Stimulated activated CD4-positive, alpha-beta T cell treated with anti-CD3 and anti-CD28 coated beads, Interleukin-2, amount 100 ng/mL, for 48 hours (primary cell): Measurements from ENCODE around the gene PSMD5.

Experiments
- DNase-seq, 2 donors: peaks; one replicate each; pipeline ENCODE4 v3.0.0-alpha.2; 2020

PSMD5 gene

GRCh38 chr9:120801441-120801840 lies 41.3 kb downstream of the PSMD5 start:
- no peak for DNase-seq

- peak; percentile 84 to 86 for DNase-seq
Measured at GRCh38 chr9:120792898-120793765, 49.6 kb downstream of the PSMD5 start, which contains the start of gene FBXW2. TSS of gene FBXW2 (minus strand) at chr9:120793416. CDS start at chr9:120788258, 5,158 bp downstream.

GRCh38 chr9:120791161-120791560 lies 51.6 kb downstream of the PSMD5 start:
- no peak for DNase-seq

GRCh38 chr9:120787933-120788332 lies 54.8 kb downstream of the PSMD5 start:
- DNase-seq = no peak

- DNase-seq = no peak
Measured at GRCh38 chr9:120783602-120784047, 59.1 kb downstream of the PSMD5 start.

GRCh38 chr9:120781236-120781635 lies 61.5 kb downstream of the PSMD5 start:
- no peak for DNase-seq

GRCh38 chr9:120780367-120780766 lies 62.4 kb downstream of the PSMD5 start:
- no peak for DNase-seq

- DNase-seq = no peak
Measured at GRCh38 chr9:120779227-120779626, 63.5 kb downstream of the PSMD5 start.

GRCh38 chr9:120778758-120779157 lies 64.0 kb downstream of the PSMD5 start:
- DNase-seq = no peak

- DNase-seq = no peak
Measured at GRCh38 chr9:120777229-120777628, 65.5 kb downstream of the PSMD5 start.

- no peak for DNase-seq
Measured at GRCh38 chr9:120776788-120777187, 65.9 kb downstream of the PSMD5 start.

- DNase-seq = no peak
Measured at GRCh38 chr9:120775859-120776258, 66.9 kb downstream of the PSMD5 start.

- DNase-seq = no peak
Measured at GRCh38 chr9:120774719-120775118, 68.0 kb downstream of the PSMD5 start.

GRCh38 chr9:120773256-120773655 lies 69.5 kb downstream of the PSMD5 start:
- no peak for DNase-seq

- DNase-seq = no peak
Measured at GRCh38 chr9:120770931-120771330, 71.8 kb downstream of the PSMD5 start.

GRCh38 chr9:120768886-120769285 lies 73.8 kb downstream of the PSMD5 start:
- no peak for DNase-seq

- DNase-seq = no peak
Measured at GRCh38 chr9:120768247-120768646, 74.5 kb downstream of the PSMD5 start.

GRCh38 chr9:120767451-120767850 lies 75.3 kb downstream of the PSMD5 start:
- no peak for DNase-seq
